HEK293T (cell line): ENCODE measurements around the gene CTNNA3.

Source experiments
- CTBP1 ChIP-seq: fragments of 450-650 bp; IDR thresholded peaks from 2 replicates; pipeline ENCODE4 v1.6.1; 2016; ENCODE audit warnings: borderline replicate concordance
- ELF4 ChIP-seq: fragments of 450-650 bp; IDR thresholded peaks from 2 replicates; pipeline ENCODE4 v1.6.1; 2017; ENCODE audit warnings: antibody characterized with exemption
- SUZ12 ChIP-seq: fragments of 450-650 bp; IDR thresholded peaks from 2 replicates; pipeline ENCODE4 v1.6.1; 2016; ENCODE audit warnings: mild to moderate bottlenecking

DNA sequence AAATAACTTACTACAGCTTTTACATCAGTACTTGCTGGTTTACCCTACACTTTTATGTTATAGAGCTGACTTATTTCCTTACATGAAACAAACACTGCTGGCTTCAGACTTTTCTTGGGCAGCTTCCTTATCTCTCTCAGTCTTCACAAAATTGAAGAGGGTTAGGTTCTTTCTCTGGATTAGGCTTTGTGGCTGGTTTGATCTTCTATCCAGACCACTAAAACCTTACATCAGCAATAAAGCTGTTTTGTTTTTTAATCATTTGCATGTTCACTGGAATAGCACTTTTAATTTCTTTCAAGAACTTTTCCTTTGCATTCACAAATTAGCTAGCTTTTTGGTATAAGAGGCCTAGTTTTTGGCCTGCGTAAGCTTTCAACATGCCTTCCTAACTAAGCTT is 551.5 kb downstream of the CTNNA3 start:
- no peak for TF ChIP-seq CTBP1
- TF ChIP-seq SUZ12 = no peak
- TF ChIP-seq ELF4 = no peak
